Hippocampal formation (tissue), 2 donors: ENCODE data around the gene PKHD1.

Experiments
- DNase-seq, 2 donors: peaks; one replicate each; lab custom pipeline; 2025; lab: John Stamatoyannopoulos, UW

PKHD1 gene

GRCh38 chr6:51792273-51793030 is 295.0 kb downstream of the PKHD1 start:
- no peak for DNase-seq

GRCh38 chr6:51790946-51791345 is 296.5 kb downstream of the PKHD1 start:
- no peak for DNase-seq

- DNase-seq = no peak
Measured at GRCh38 chr6:51788121-51788520, 299.3 kb downstream of the PKHD1 start.

- DNase-seq = no peak
Measured at GRCh38 chr6:51778666-51779065, 308.7 kb downstream of the PKHD1 start.

- no peak for DNase-seq
Measured at GRCh38 chr6:51777618-51778017, 309.8 kb downstream of the PKHD1 start.

- DNase-seq = no peak
Measured at GRCh38 chr6:51775942-51776860, 311.2 kb downstream of the PKHD1 start.

GRCh38 chr6:51768087-51768486 is 319.3 kb downstream of the PKHD1 start:
- DNase-seq = no peak

- no peak for DNase-seq
Measured at GRCh38 chr6:51765230-51765629, 322.2 kb downstream of the PKHD1 start.

- DNase-seq = no peak
Measured at GRCh38 chr6:51753635-51754034, 333.8 kb downstream of the PKHD1 start.

- no peak for DNase-seq
Measured at GRCh38 chr6:51743999-51744398, 343.4 kb downstream of the PKHD1 start.

- no peak for DNase-seq
Measured at GRCh38 chr6:51740658-51741057, 346.8 kb downstream of the PKHD1 start.

GRCh38 chr6:51738614-51739013 is 348.8 kb downstream of the PKHD1 start:
- DNase-seq = no peak

- DNase-seq = no peak
Measured at GRCh38 chr6:51737580-51738360, 349.6 kb downstream of the PKHD1 start.

GRCh38 chr6:51725155-51725554 is 362.3 kb downstream of the PKHD1 start:
- DNase-seq = no peak

- DNase-seq = no peak
Measured at GRCh38 chr6:51720327-51720726, 367.1 kb downstream of the PKHD1 start.

- DNase-seq = no peak
Measured at GRCh38 chr6:51719297-51719696, 368.1 kb downstream of the PKHD1 start.

GRCh38 chr6:51718533-51718932 is 368.9 kb downstream of the PKHD1 start:
- DNase-seq = no peak

- no peak for DNase-seq
Measured at GRCh38 chr6:51717477-51717876, 369.9 kb downstream of the PKHD1 start.

GRCh38 chr6:51711876-51712275 is 375.5 kb downstream of the PKHD1 start:
- DNase-seq = no peak

- DNase-seq = no peak
Measured at GRCh38 chr6:51706086-51706485, 381.3 kb downstream of the PKHD1 start.

- no peak for DNase-seq
Measured at GRCh38 chr6:51704932-51705540, 382.4 kb downstream of the PKHD1 start.

- DNase-seq = no peak
Measured at GRCh38 chr6:51702851-51703250, 384.6 kb downstream of the PKHD1 start.
